Gastroesophageal sphincter (tissue), 4 donors: ENCODE results near the gene PDE1A. TPM values are rescaled to one million over a fixed set of nuclear protein-coding genes. Genes with fewer than 3 reads are reported as not detected.
"Not testable (repeated sequence)": the region's sequence is repeated elsewhere in the genome, so short reads cannot be mapped to it uniquely, and the experiment has no call there.

Experiments
- ATAC-seq: fragments of 150-250 bp; one replicate; pipeline ENCODE4 v1.9.1; 2016; ENCODE audit warnings: mild to moderate bottlenecking, moderate library complexity
- H3K27ac ChIP-seq, 4 donors: fragments of 200-600 bp; sonication (generic) in 3 of 4; 1 replicate in 3 of 4; 2 replicates in 1 of 4; pipeline ENCODE4 v1.5.1; 2016 to 2019
- H3K27me3 ChIP-seq: fragments of 200-600 bp; sonication (generic); one replicate; pipeline ENCODE4 v1.5.1; 2019
- H3K36me3 ChIP-seq, 2 donors: fragments of 200-600 bp; sonication (generic); one replicate each; pipeline ENCODE4 v1.5.1; 2019; ENCODE audit warnings: control low read depth in 1 of 2
- H3K4me1 ChIP-seq, 3 donors: fragments of 200-600 bp; sonication (generic); 1 replicate in 2 of 3; 2 replicates in 1 of 3; pipeline ENCODE4 v1.5.1; 2016 to 2019; ENCODE audit warnings: control low read depth in 2 of 3
- H3K4me3 ChIP-seq, 2 donors: fragments of 200-600 bp; sonication (generic); one replicate each; pipeline ENCODE4 v1.5.1; 2019; ENCODE audit warnings: mild to moderate bottlenecking in 1 of 2, moderate library complexity in 1 of 2
- H3K9me3 ChIP-seq, 3 donors: fragments of 200-600 bp; sonication (generic); one replicate each; pipeline ENCODE4 v1.5.1; 2017 to 2019; ENCODE audit warnings: control low read depth in 2 of 3
- CTCF ChIP-seq, 4 experiments: fragments of 200-600 bp in 2 of 4; fragments of 450-650 bp in 2 of 4; sonication (generic) in 1 of 4; IDR thresholded peaks; one replicate each; pipeline ENCODE4 v1.5.1; 2017 to 2019; ENCODE audit warnings: antibody characterized with exemption in 4 of 4, mild to moderate bottlenecking in 2 of 4, moderate library complexity in 2 of 4
- EP300 ChIP-seq: sonication (generic); formaldehyde crosslinking; IDR thresholded peaks from one replicate; pipeline ENCODE4 v1.6.1; 2017; ENCODE audit warnings: antibody characterized with exemption, mild to moderate bottlenecking
- POLR2A ChIP-seq, 2 donors: fragments of 450-650 bp; IDR thresholded peaks; one replicate each; pipeline ENCODE4 v1.6.1; 2017; ENCODE audit warnings: antibody characterized with exemption in 2 of 2, mild to moderate bottlenecking in 2 of 2, moderate library complexity in 1 of 2
- POLR2AphosphoS5 ChIP-seq: sonication (generic); formaldehyde crosslinking; IDR thresholded peaks from one replicate; pipeline ENCODE4 v1.6.1; 2017; ENCODE audit warnings: antibody characterized with exemption
- WGBS, 2 donors: methylation state at CpG; one replicate each; pipeline ENCODE4 v1.1.5; 2018; ENCODE audit warnings: low coverage in 1 of 2; 5-methylcytosine and 5-hydroxymethylcytosine counted together
- total RNA-seq, 4 donors: library from RNA; depleted of rRNA; stranded (reverse); fragments of >200 nt; gene quantifications; one replicate each; pipeline ENCODE4 v1.1.0, GENCODE V29; 2016

PDE1A gene
- total RNA-seq, 4 donors from 2014 or later = 7.2 to 17.2 (median 11.8) TPM

- Histone ChIP-seq H3K4me1 (no peaks in the 10 kb centered on the region), H3K27me3 (no peaks in the 10 kb centered on the region), H3K9me3 (no peaks in the 10 kb centered on the region), H3K36me3 (no peaks in the 10 kb centered on the region), H3K27ac (no peak overlapping the region), H3K4me3 (no peak overlapping the region)
- WGBS, 2 donors = 83 to 85% methylated on average over 1 to 2 of the region's 2 CpGs
- no peak for ATAC-seq
- TF ChIP-seq POLR2AphosphoS5 = no peak
- no peak for TF ChIP-seq EP300
- no peak for TF ChIP-seq POLR2A (IDR thresholded peaks at IDR 0.05)
- TF ChIP-seq CTCF (IDR thresholded peaks at IDR 0.05) = no peak
Measured at GRCh38 chr2:182404975-182405561, 21.8 kb downstream of the PDE1A start.

GRCh38 chr2:182404092-182404491 is 22.7 kb downstream of the PDE1A start:
- no peak overlapping the region for H3K4me3 ChIP-seq
- WGBS, 2 donors = 48 to 52% methylated on average over 2 of the region's 2 CpGs
- H3K27me3 ChIP-seq = no peaks in the 10 kb centered on the region
- no peaks in the 10 kb centered on the region for H3K9me3 ChIP-seq
- no peak for TF ChIP-seq POLR2AphosphoS5
- no peak for TF ChIP-seq CTCF (IDR thresholded peaks at IDR 0.05)
- no peak for TF ChIP-seq EP300
- TF ChIP-seq POLR2A (IDR thresholded peaks at IDR 0.05) = no peak
- H3K27ac ChIP-seq = no peak overlapping the region
- no peak for ATAC-seq
- no peaks in the 10 kb centered on the region for H3K36me3 ChIP-seq
- no peaks in the 10 kb centered on the region for H3K4me1 ChIP-seq

GRCh38 chr2:182393270-182393760 is 33.5 kb downstream of the PDE1A start:
- ATAC-seq = no peak
- 86 to 100% methylated on average over 1 of the region's 1 CpG for whole genome bisulfite sequencing, 2 donors
- H3K36me3 ChIP-seq = no peaks in the 10 kb centered on the region

GRCh38 chr2:182391443-182391842 is 35.4 kb downstream of the PDE1A start:
- Histone ChIP-seq H3K9me3 (peaks cover 0 to 5% (median 0%) of the 10 kb centered on the region in 3 donors), H3K27me3 (no peaks in the 10 kb centered on the region), H3K4me1 (no peaks in the 10 kb centered on the region), H3K27ac (no peak overlapping the region), H3K4me3 (no peak overlapping the region), H3K36me3 (no peaks in the 10 kb centered on the region)
- TF ChIP-seq POLR2A (IDR thresholded peaks at IDR 0.05) (no peak), EP300 (no peak), CTCF (IDR thresholded peaks at IDR 0.05) (no peak), POLR2AphosphoS5 (no peak)
- WGBS, 2 donors = 93 to 100% methylated on average over 1 to 2 of the region's 2 CpGs
- no peak for ATAC-seq

More at GRCh38 chr2:182393270-182393760, 33.5 kb downstream of the PDE1A start:
- H3K4me3 ChIP-seq = no peak overlapping the region
- no peak overlapping the region for H3K27ac ChIP-seq
- no peaks in the 10 kb centered on the region for H3K4me1 ChIP-seq
- H3K9me3 ChIP-seq = no peaks in the 10 kb centered on the region
- TF ChIP-seq EP300 (no peak), POLR2AphosphoS5 (no peak), POLR2A (IDR thresholded peaks at IDR 0.05) (no peak), CTCF (IDR thresholded peaks at IDR 0.05) (no peak)
- no peaks in the 10 kb centered on the region for H3K27me3 ChIP-seq

- H3K27ac ChIP-seq, H3K36me3 ChIP-seq, H3K4me3 ChIP-seq, ATAC-seq, H3K27me3 ChIP-seq, H3K4me1 ChIP-seq: not testable (repeated sequence)
- WGBS, 2 donors = no CpG with 5 or more reads among the region's 42 CpGs
- peaks cover 0 to 22% (median 0%) of the 10 kb centered on the region in 3 donors for H3K9me3 ChIP-seq
Measured at GRCh38 chr2:182386267-182386880, 40.5 kb downstream of the PDE1A start.
